ENCODE measurements around the gene MCM5. TPM values are rescaled to one million over a fixed set of nuclear protein-coding genes. Genes with fewer than 3 reads are reported as not detected.
"Not testable (repeated sequence)": the region's sequence is repeated elsewhere in the genome, so short reads cannot be mapped to it uniquely, and the experiment has no call there.

MCM5 gene
- polyA plus RNA-seq, 3 donors: 63.6 to 69.0 (median 64.1) TPM

DNA sequence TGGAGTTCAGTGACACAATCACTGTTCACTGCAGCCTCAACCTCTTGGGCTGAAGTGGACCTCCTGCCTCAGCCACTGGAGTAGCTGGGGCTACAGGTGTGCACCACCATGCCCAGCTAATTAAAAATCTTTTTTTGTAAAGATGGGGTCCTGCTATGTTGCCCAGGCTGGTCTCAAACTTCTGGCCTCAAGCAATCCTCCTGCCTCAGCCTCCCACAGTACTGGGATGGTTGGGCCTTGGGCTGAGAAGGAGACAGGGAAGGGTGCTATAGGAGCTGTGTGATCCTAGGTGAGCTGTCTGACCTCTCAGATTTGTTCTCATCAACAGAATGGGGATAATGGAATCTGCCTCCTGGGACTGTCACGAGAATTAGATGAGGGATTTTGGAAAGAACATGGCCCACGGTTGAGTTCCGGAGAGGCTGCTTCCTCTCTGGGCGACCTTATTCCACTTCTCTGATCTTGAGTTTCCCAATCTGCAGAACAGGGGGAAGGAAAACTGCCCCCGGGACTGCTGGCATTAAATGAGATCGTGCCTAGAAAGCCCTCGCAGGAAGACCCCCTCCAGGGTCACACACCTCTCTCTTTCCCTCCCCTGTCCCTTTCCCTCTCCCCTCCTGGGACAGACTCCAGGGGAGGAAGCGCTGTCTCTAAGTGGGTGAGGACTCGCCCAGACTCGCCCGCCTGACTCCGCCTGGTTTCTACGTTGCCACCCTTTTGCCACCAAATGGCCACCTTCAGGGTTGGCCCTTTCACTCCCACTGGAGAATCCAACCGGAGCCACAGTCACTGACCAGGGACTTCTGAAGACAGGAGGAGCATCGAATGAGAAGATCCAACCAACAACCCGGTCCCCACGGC lies 50.1 kb downstream of the MCM5 start:
- DNase-seq (ENCODE audit: low read depth in 3 of 3, low spot score in 2 of 3): no peak

DNA sequence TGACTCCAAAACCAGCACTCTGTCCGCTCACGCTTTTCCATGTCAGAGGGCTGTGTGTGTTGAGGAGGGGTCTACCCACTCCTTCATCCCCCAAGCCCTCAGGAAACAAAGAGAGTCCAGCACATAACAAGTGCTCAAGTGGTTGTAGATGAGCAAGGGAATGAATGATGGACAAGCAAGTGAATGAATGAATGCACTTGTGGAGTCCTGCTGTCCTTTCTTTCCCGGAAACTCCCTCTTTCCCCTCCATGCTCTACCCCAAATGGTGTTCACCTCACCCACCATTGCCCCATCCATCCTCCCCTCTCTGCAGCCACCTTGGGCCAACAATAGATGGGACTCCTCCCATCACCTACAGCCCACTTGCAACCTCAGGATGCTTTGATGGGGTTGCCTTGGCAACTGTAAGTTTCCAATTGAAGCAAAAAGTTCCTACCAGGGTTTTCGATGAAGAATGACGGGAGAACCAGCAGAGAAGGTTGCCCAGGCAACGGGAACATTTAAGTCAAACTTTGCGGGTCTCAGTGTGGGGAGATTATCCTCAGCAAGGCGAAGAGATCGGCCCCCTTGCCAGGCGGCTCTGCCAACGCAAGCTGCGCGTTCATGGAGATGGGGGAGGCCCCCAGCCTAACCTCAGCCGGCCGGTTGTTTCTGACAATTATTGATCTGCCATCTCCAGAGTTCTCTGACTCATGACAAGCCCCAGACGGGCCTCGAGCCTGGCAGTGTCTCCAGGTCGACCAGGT lies 51.1 kb downstream of the MCM5 start:
- no peak for DNase-seq (ENCODE audit: low read depth in 3 of 3, low spot score in 2 of 3)

DNA sequence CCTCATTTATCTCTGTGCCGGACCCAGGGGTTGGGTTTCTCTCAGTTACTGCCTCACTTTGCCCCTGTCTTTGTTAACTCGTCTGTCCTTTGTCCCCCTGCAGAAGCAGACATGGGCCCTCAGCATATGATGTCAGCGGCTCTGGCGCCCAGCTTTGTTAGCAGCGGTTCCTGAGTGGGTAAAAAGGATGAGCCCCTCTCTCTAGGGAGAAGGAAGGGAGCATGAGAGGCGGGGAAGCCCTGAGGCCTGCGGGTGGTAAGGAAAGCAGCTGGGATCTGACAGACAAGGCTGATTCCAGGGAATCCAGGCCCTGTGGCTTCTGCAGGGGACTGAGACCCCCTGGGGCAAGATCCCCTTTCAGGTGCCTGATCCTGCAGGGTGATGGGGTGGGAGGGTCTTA lies 51.7 kb downstream of the MCM5 start:
- no peak for DNase-seq (ENCODE audit: low read depth in 3 of 3, low spot score in 2 of 3)

DNA sequence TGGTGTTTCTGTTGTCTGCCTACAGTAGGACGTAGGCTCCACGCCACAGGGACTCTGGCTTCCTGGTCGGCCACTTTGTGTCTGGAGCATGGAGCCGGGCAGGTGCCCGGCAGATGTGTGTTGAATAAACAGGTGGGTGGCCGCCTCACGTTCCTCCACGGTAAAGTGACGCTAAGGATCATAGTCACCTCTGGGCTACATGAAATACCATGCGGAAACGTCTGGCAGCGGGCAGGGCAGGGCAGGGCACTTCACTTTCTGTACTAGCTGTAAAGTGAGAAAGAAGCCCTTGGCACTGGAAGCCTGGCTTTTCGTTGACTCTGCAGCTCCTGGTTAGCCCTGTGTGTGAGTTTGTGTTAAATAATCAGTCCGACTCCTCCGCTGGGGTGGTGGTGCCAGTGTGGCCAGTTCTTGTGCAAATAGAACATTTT lies 52.4 kb downstream of the MCM5 start:
- no peak for DNase-seq (ENCODE audit: low read depth in 3 of 3, low spot score in 2 of 3)

DNA sequence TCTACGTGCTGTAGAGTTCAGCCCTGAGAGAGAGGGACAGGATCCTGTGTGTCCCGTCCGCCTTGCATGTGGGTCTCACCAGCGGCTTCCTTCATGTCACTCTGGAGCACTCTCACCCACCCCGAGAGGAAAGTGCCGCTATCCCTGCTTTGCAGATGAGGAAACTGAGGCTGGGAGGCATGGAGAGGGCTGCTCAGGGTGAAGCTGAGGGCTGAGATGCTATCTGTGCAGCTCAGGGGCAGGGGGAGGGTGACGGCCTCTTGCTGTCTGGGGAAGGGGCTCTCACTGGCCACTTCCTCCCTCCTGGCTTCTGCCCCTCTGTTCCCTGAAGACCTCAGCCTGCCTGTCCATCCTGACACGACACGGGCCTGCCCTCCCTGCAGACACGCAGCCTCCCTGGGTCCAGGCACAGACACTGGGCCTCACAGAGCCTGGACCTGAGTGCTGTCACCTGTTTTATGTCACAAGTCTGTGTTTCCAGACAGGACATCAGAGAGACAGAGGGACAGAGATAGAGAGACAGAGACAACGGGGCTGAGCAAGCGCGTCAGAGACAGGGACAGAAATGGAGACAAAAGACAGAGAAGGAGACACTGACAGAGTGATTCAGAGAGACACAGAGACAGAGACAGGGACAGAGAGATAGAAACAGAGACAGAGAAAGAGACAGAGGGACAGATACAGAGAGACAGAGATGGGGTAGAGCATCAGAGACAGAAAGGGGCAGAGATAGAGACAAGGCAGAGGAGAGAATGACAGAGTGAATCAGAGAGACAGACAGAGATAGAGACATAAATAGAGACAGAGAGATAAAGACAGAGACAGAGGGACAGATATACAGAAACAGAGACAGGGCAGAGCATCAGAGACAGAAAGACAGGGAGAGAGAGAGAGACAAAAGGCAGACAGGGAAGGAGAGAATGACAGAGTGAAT lies 53.1 kb downstream of the MCM5 start:
- no peak for DNase-seq (ENCODE audit: low read depth in 3 of 3, low spot score in 2 of 3)

DNA sequence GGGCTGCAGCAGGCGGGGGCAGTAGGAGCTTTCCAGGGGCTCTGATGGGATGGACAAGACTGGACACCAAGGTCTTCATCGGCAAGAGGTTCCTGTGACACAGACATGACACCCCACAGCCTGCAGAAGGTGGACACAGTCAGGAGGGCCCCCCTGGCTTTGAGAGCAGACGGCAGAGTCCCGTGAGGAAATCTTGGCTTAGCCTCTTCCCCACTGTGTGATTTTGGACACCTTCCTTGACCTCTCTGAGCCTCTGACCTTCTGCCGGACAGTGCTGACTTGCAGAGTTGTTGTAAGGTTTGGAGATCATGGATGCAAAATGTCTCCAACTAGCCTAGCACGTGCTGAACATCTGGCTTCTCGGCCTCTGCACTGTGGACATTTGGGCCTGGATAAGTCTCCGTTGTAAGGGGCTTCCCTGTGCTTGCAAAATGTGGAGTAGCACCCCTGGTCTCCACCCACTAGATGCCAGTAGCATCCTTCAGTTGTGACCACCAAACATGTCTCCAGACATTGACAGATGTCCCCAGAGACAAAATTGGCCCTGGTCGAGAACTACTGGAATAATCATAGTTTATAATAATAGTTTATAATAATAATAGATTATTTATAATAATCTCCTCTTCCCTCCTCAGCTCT lies 54.6 kb downstream of the MCM5 start:
- DNase-seq (ENCODE audit: low read depth in 3 of 3, low spot score in 2 of 3): no peak

DNA sequence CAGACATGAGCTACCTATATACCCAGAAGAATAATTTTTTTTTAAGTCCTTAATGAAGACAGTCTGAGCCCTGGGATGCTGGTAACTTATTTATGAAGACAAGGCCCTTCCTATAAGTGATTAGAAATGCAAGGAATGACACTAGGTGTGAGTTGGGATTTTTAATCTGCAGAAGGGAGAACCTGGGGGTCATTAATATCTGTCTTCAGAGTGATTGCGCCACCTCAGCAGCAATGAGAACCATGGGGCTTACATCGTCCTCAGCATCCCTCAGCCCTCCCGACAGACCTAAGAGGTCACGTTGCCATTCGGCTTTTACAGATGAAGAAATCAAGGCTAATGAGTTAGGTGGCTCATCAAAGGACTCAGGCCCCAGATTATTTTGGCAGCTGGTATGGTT lies 55.6 kb downstream of the MCM5 start:
- DNase-seq (ENCODE audit: low read depth in 3 of 3, low spot score in 2 of 3): no peak

DNA sequence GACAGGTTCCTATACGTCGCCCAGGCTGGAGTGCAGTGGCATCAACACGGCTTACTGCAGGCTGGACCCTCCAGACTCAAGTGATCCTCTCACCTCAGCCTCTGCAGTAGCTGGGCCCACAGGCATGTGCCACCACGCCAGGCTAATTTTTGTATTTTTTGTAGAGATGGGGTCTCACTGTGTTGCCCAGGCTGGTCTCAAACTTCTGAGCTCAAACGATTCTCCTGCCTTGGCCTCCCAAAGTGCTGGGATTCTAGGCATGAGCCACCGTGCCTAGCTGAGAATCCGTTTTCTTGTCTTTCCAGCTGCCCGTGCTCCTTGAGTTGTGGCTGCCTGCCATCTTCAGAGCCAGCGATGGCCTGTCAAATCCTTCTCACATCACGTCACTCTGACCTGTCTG lies 56.8 kb downstream of the MCM5 start:
- DNase-seq (ENCODE audit: low read depth in 3 of 3, low spot score in 2 of 3): no peak

DNA sequence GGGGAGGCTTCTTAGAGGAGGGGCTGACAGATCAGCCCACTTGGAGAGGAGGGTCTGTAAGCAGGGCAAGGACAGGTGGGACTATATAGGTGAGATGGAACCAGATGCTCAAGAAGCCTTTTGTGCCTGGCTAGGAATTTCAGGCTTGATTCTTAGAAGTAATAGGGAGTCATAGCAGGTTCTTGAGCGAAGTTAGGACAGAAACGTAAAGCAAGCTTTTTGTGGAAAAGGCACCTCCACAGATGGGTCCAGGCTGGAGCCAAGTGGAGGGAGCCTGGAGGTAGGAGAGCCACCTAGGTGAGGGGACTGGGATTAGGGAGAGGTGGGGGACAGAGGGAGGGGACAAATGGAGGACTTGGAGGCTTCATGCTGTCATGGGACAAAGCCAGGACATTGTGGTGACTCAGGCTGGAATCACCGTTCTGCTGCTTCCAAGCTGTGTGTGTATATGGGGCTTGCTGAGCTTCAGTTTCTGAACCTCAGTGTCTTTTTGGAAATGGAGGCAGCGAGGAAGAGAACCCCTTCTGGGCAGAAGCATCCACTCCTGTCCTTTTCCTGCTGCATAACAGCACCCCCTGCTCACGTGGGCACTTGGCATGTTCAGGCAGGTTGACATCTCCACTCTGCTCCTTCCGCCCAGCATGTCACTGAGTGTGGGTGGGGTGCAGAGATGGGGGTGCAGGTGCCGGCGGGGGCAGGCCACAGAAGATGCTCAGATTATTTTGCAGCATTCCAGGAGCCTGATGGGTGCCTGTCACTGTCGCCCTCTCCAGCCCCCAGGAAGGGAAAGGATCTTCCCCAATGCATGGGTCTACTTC lies 58.0 kb downstream of the MCM5 start:
- no peak for DNase-seq (ENCODE audit: low read depth in 3 of 3, low spot score in 2 of 3)

DNA sequence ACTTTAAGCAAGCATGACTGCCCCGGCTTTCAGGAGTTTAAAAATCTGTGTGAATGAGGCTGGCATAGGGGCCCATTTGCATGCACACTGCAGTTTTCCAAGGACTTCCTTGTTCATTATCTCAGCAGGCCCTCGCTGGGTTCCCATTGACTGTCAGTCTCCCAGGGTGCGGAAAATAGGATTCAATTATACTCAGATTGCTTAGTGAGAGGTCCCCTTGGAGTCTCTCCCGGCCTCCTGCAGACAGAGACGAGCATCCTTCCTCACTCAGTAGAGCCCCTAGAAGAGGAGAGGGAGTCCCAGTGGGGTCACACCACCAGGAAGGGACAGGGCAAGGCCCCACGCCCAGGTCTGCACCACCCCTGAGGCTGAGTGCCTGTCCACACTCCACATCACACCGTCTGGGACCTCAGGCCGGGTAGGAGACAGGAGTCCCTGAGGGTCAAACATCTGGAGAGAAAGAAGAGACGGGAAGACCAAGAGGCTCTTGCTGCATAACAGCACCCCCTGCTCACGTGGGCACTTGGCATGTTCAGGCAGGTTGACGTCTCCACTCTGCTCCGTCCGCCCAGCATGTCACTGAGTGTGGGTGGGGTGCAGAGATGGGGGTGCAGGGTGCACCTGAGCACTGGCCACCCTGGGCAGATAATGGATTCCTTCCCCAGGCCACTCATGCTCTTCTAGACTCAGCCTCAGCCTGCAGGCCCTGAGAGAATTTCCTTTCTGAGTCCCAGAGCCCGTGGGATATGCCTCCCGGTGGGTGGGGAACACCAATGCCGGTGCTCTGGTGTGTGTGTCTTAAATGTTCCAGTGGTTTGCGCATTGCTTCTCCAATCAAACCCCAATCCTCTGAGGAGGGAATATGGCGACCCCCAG lies 58.8 kb downstream of the MCM5 start:
- DNase-seq (ENCODE audit: low read depth in 3 of 3, low spot score in 2 of 3): no peak

DNA sequence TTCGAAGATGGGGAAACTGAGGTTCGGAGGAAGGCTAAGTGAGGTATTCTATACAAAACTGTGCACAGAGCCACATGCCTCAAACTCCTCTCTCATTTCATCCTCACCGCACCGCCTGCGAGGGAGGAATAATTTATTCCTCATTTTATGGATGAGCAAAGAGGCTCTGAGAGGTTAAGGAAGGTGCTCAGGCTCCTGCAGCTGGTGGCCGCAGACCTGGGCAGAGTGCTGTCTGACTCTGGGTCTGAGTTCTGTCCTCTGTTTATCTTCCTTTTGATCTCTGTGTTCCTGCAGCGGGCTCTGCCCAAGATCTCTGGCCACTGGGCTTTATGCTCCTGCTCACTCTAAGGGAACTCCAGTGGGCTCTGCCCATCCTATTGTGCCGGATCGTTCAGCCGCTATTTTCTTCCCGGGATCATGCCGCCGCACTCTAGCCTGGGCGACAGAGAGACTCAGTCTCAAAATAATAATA lies 59.5 kb downstream of the MCM5 start:
- no peak for DNase-seq (ENCODE audit: low read depth in 3 of 3, low spot score in 2 of 3)

DNA sequence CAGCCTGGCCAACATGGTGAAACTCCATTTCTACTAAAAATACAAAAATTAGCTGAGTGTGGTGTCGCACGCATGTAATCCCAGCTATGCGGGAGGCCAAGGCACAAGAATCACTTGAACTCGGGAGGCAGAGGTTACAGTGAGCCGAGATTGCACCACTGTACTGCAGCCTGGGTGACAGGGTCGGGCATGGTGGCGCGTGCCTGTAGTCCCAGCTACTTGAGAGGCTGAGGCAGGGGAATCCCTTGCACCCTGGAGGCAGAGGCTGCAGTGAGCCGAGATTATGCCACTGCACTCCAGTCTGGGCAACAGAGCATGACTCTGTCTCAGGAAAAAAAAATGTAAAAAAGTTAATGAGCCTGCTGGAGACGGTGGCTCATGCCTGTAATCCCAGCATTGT lies 60.0 kb downstream of the MCM5 start:
- DNase-seq (ENCODE audit: low read depth in 3 of 3, low spot score in 2 of 3): not testable (repeated sequence)

DNA sequence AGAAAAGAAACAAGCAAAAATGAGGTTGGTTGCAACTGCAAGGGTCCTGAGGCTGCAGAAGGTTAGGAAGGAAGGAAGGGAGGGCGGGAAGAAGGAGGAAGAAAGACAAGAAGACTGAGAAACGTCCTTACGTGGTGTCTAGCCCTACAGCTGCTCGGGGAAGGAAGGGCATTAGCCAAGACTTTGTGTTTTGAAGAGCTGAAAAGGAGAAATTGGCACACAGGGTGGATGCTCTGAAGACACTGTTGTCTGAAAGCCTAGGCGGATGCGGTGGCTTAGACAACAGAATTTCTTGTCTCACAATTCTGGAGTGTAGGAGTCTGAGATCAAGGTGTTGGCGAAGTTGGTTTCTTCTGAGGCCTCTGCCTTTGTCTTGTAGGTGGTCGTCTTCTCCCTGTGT lies 60.7 kb downstream of the MCM5 start:
- DNase-seq (ENCODE audit: low read depth in 3 of 3, low spot score in 2 of 3): no peak

DNA sequence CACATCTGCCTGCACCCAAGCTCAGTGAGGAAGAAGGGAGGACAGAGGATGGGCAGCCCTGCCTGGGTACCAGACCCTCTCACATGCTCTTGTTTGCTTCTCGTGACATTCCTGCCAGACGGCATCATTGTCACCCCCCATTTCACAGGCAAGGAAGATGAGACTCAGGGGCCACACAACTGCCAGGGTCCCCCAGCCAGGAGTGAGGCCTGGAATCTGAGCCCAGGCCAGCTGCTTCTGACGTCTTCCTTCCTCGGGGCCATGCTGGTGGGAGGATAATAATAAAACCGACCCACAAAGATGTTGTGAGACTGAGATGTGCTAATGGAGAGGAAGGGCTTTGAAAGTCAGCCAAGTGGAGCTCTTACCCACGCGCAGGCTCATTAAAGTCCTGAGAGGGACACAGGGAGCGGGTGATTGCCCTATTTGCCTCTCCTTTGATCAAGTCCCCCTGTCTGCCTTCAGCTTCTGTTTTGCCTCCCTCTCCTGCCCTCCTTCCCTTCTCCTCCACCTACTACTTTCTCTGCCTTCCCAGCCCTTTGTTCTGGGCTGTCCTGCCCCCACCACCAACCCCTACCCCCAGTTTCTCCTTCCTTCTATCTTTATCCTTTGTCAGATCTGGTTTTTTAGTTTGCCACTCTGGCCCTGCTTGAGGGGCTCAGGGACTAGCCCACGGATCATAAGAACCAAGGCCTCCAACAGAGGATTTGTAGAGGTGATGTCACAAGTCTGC lies 62.7 kb downstream of the MCM5 start:
- no peak for DNase-seq (ENCODE audit: low read depth in 3 of 3, low spot score in 2 of 3)

DNA sequence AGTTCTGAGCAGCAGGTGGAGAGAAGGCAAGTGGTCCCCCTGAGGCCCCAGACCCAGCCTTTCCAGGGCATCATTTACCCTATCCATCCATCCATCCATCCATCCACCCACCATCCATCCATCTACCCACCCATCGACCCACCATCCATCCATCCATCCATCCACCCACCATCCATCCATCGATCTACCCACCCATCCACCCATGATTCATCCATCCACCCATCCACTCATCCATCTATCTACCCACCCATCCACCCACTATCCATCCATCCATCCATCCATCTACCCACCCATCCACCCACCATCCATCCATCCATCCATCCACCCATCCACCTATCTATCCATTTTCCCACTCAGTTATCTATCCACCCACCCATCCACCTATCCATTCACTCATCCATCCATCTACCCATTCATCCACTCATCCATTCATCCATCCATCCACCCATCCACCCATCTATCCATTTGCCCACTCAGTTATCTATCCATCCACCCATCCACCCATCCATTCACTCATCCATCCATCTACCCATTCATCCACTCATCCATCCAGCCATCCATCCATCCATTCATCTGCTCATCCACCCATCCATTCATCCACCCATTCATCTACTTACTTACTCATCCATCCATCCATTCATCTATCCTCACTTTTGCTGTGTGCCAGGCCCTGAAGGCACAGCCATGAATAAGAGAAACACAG lies 63.4 kb downstream of the MCM5 start:
- DNase-seq (ENCODE audit: low read depth in 3 of 3, low spot score in 2 of 3): no peak

DNA sequence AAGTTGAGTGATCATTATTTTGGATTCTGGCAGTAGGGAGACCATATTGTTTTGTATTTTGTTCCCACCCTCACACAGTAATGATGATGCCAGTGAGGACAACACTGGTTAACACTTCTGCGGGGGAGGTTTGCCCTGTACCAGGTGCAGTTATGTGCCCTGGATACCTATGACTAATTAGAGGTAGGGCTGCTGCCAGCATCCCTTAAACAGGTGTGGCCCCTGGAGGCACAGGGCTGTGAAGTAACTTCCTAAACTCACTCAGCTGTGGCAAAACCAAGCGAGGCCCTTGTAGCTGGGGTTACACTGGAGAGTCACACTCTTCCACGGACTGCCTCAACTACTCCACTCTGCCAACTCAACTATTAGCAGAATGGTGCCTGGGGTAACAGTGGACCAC lies 64.5 kb downstream of the MCM5 start:
- no peak for DNase-seq (ENCODE audit: low read depth in 3 of 3, low spot score in 2 of 3)

DNA sequence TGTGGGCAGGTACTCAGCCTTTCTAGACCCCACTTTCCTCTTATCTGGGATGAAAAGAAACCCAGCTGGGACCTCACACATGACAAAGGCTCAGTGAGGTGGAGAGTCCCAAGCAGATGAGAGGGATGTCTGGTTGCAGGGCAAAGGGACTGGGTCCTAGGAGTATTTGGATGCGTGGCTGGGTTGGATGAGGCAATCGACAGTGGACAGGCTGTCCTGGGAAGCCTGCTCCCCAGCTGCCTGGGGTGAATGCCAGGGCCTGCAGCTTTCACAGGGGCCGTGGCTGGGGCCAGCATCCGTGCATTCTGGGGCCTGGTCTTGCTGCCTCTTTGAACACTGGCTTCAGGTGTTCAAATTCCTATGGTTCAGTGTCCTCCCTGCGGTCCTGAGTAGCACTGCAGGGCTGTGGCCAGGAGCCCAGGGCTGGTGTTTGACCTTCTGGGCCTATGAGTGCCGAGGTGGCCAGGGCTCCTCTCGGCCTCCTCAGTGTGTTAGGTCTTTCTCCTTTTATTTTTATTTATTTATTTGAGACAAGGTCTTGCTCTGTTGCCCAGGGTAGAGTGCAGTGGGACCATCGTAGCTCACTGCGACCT lies 65.3 kb downstream of the MCM5 start:
- DNase-seq (ENCODE audit: low read depth in 3 of 3, low spot score in 2 of 3): no peak
